Duodenal mucosa (tissue), 2 donors: ENCODE data around the gene TPGS2.
"Not testable (repeated sequence)": the region's sequence is repeated elsewhere in the genome, so short reads cannot be mapped to it uniquely, and the experiment has no call there.

Experiments
- H3K27ac ChIP-seq: one replicate; pipeline ENCODE4 v1.7.0; 2013; ENCODE audit warnings: low read depth, low read length
- H3K27me3 ChIP-seq, 2 donors: one replicate each; pipeline ENCODE4 v1.7.0; 2013; ENCODE audit warnings: low read length in 2 of 2, control low read depth in 1 of 2; ENCODE audit not compliant: insufficient read depth in 2 of 2, control insufficient read depth in 1 of 2
- H3K36me3 ChIP-seq, 2 donors: one replicate each; pipeline ENCODE4 v1.7.0; 2013; ENCODE audit warnings: low read length in 2 of 2, control low read depth in 1 of 2; ENCODE audit not compliant: insufficient read depth in 2 of 2, control insufficient read depth in 1 of 2
- H3K4me1 ChIP-seq, 2 donors: one replicate each; pipeline ENCODE4 v1.7.0; 2013; ENCODE audit warnings: low read length in 2 of 2, control low read depth in 1 of 2; ENCODE audit not compliant: insufficient read depth in 2 of 2, control insufficient read depth in 1 of 2
- H3K4me3 ChIP-seq, 2 donors: one replicate each; pipeline ENCODE4 v1.7.0; 2013; ENCODE audit warnings: low read length in 2 of 2, low read depth in 1 of 2
- H3K9ac ChIP-seq, 2 donors: one replicate each; pipeline ENCODE4 v1.7.0; 2013; ENCODE audit warnings: low read length in 2 of 2, low read depth in 1 of 2
- H3K9me3 ChIP-seq, 2 donors: one replicate each; pipeline ENCODE4 v1.7.0; 2013; ENCODE audit warnings: low read length in 2 of 2, control low read depth in 1 of 2; ENCODE audit not compliant: control insufficient read depth in 1 of 2

The TPGS2 gene

GRCh38 chr18:36766836-36767235, 62.0 kb downstream of the TPGS2 start:
- H3K36me3 ChIP-seq = no peaks in the 10 kb centered on the region

GRCh38 chr18:36762965-36763364, 65.8 kb downstream of the TPGS2 start:
- not testable (repeated sequence) for H3K9ac ChIP-seq, H3K4me3 ChIP-seq, H3K27ac ChIP-seq, H3K27me3 ChIP-seq, H3K4me1 ChIP-seq, H3K36me3 ChIP-seq, H3K9me3 ChIP-seq

More at GRCh38 chr18:36766836-36767235, 62.0 kb downstream of the TPGS2 start:
- no peak overlapping the region for H3K4me3 ChIP-seq
- no peaks in the 10 kb centered on the region for H3K9me3 ChIP-seq
- no peak overlapping the region for H3K9ac ChIP-seq
- no peaks in the 10 kb centered on the region for H3K4me1 ChIP-seq
- H3K27me3 ChIP-seq = no peaks in the 10 kb centered on the region
- no peak overlapping the region for H3K27ac ChIP-seq

- Histone ChIP-seq H3K4me3 (no peak overlapping the region), H3K9ac (no peak overlapping the region), H3K36me3 (no peaks in the 10 kb centered on the region), H3K27ac (no peak overlapping the region), H3K4me1 (no peaks in the 10 kb centered on the region), H3K9me3 (no peaks in the 10 kb centered on the region), H3K27me3 (no peaks in the 10 kb centered on the region)
Measured at GRCh38 chr18:36762074-36762473, 66.7 kb downstream of the TPGS2 start.

GRCh38 chr18:36761186-36761698, 67.6 kb downstream of the TPGS2 start:
- Histone ChIP-seq H3K36me3 (no peaks in the 10 kb centered on the region), H3K4me3 (no peak overlapping the region), H3K27ac (no peak overlapping the region), H3K27me3 (no peaks in the 10 kb centered on the region), H3K9me3 (no peaks in the 10 kb centered on the region), H3K4me1 (no peaks in the 10 kb centered on the region), H3K9ac (no peak overlapping the region)

- no peak overlapping the region for H3K4me3 ChIP-seq
Measured at GRCh38 chr18:36760598-36760997, 68.2 kb downstream of the TPGS2 start.

GRCh38 chr18:36759167-36759776, 69.5 kb downstream of the TPGS2 start:
- no peak overlapping the region for H3K9ac ChIP-seq
- no peaks in the 10 kb centered on the region for H3K9me3 ChIP-seq
- no peaks in the 10 kb centered on the region for H3K27me3 ChIP-seq
- H3K27ac ChIP-seq = no peak overlapping the region
- H3K4me1 ChIP-seq = no peaks in the 10 kb centered on the region
- H3K36me3 ChIP-seq = no peaks in the 10 kb centered on the region
- H3K4me3 ChIP-seq = no peak overlapping the region

More at GRCh38 chr18:36760598-36760997, 68.2 kb downstream of the TPGS2 start:
- Histone ChIP-seq H3K9ac (no peak overlapping the region), H3K36me3 (no peaks in the 10 kb centered on the region), H3K27ac (no peak overlapping the region), H3K9me3 (no peaks in the 10 kb centered on the region), H3K27me3 (no peaks in the 10 kb centered on the region), H3K4me1 (no peaks in the 10 kb centered on the region)

- Histone ChIP-seq H3K9ac (no peak overlapping the region), H3K27me3 (no peaks in the 10 kb centered on the region), H3K9me3 (no peaks in the 10 kb centered on the region), H3K27ac (no peak overlapping the region), H3K4me1 (no peaks in the 10 kb centered on the region), H3K4me3 (no peak overlapping the region), H3K36me3 (no peaks in the 10 kb centered on the region)
Measured at GRCh38 chr18:36758623-36759022, 70.2 kb downstream of the TPGS2 start.

- Histone ChIP-seq H3K27ac (no peak overlapping the region), H3K9ac (no peak overlapping the region), H3K4me3 (no peak overlapping the region), H3K4me1 (no peaks in the 10 kb centered on the region), H3K27me3 (no peaks in the 10 kb centered on the region), H3K9me3 (no peaks in the 10 kb centered on the region), H3K36me3 (no peaks in the 10 kb centered on the region)
Measured at GRCh38 chr18:36757991-36758390, 70.8 kb downstream of the TPGS2 start.

GRCh38 chr18:36757081-36757480, 71.7 kb downstream of the TPGS2 start:
- Histone ChIP-seq H3K27me3 (no peaks in the 10 kb centered on the region), H3K9me3 (no peaks in the 10 kb centered on the region), H3K36me3 (no peaks in the 10 kb centered on the region), H3K4me3 (no peak overlapping the region), H3K9ac (no peak overlapping the region), H3K27ac (no peak overlapping the region), H3K4me1 (no peaks in the 10 kb centered on the region)

GRCh38 chr18:36756242-36756641, 72.6 kb downstream of the TPGS2 start:
- H3K27me3 ChIP-seq = no peaks in the 10 kb centered on the region
- no peak overlapping the region for H3K27ac ChIP-seq
- no peak overlapping the region for H3K4me3 ChIP-seq
- no peak overlapping the region for H3K9ac ChIP-seq
- H3K36me3 ChIP-seq = no peaks in the 10 kb centered on the region
- no peaks in the 10 kb centered on the region for H3K4me1 ChIP-seq
- no peaks in the 10 kb centered on the region for H3K9me3 ChIP-seq
